GM19351 (cell line): ENCODE data around the gene LIMS2.
A peak's percentile ranks its signal among the peaks of the same experiment; 100 is the strongest.

Source experiments
- ATAC-seq: cut with Tn5 transposase; IDR thresholded peaks from one replicate; pipeline ENCODE4 v1.9.1; 2021; ENCODE audit warnings: mild to moderate bottlenecking, moderate library complexity; ENCODE audit not compliant: unreplicated experiment

LIMS2 gene

GRCh38 chr2:127646487-127647241 lies 28.7 kb downstream of the LIMS2 start:
- ATAC-seq, result no peak

GRCh38 chr2:127645395-127646291 lies 29.7 kb downstream of the LIMS2 start, which contains the start of gene GPR17:
Gene GPR17 (plus strand): TSS chr2:127646153. CDS start chr2:127650736, 4,583 bp downstream.
- no peak for ATAC-seq

GRCh38 chr2:127645026-127645394 lies 30.3 kb downstream of the LIMS2 start:
- ATAC-seq, result no peak

- no peak for ATAC-seq
These were observed 31.0 kb downstream of the LIMS2 start for GRCh38 chr2:127644066-127645025.

- ATAC-seq, result no peak
These were observed 31.8 kb downstream of the LIMS2 start for GRCh38 chr2:127643439-127644065.

GRCh38 chr2:127642706-127643438 lies 32.5 kb downstream of the LIMS2 start:
- ATAC-seq, result no peak

GRCh38 chr2:127641846-127642507 lies 33.4 kb downstream of the LIMS2 start:
- ATAC-seq, result no peak

GRCh38 chr2:127641133-127641532 lies 34.2 kb downstream of the LIMS2 start:
- no peak for ATAC-seq

GRCh38 chr2:127640082-127641072 lies 35.0 kb downstream of the LIMS2 start:
- peak; percentile 73 for ATAC-seq

GRCh38 chr2:127639111-127639474 lies 36.2 kb downstream of the LIMS2 start:
- ATAC-seq, result no peak

- no peak for ATAC-seq
These were observed 36.8 kb downstream of the LIMS2 start for GRCh38 chr2:127638361-127639110.

GRCh38 chr2:127637725-127638252 lies 37.5 kb downstream of the LIMS2 start:
- no peak for ATAC-seq

- ATAC-seq, result no peak
These were observed 38.1 kb downstream of the LIMS2 start for GRCh38 chr2:127637236-127637630.

- no peak for ATAC-seq
These were observed 38.8 kb downstream of the LIMS2 start for GRCh38 chr2:127636248-127637235.

- no peak for ATAC-seq
These were observed 39.7 kb downstream of the LIMS2 start for GRCh38 chr2:127635380-127636237.
